Spinal cord (tissue), 10 donors: Measurements from ENCODE around the gene TAPBP. TPM values are rescaled to one million over a fixed set of nuclear protein-coding genes. Genes with fewer than 3 reads are reported as not detected.
A peak's percentile ranks its signal among the peaks of the same experiment; 100 is the strongest.

Experiments
- DNase-seq, 6 donors: peaks; one replicate each; pipeline versions ENCODE4 v3.0.0 to v3.0.0-alpha.2; 2013 to 2015; ENCODE audit warnings: low spot score in 6 of 6, low read depth in 4 of 6
- H3K27ac ChIP-seq: one replicate; pipeline ENCODE4 v1.5.1; 2013; ENCODE audit warnings: low read depth, low read length, control low read depth
- H3K27me3 ChIP-seq: one replicate; pipeline ENCODE4 v1.6.1; 2013; ENCODE audit warnings: low read length; ENCODE audit not compliant: control insufficient read depth, insufficient read depth
- H3K36me3 ChIP-seq: one replicate; pipeline ENCODE4 v1.6.1; 2013; ENCODE audit warnings: low read length; ENCODE audit not compliant: control insufficient read depth, insufficient read depth
- H3K4me1 ChIP-seq: one replicate; pipeline ENCODE4 v1.6.1; 2013; ENCODE audit warnings: low read length; ENCODE audit not compliant: control insufficient read depth, insufficient read depth
- H3K4me3 ChIP-seq: one replicate; pipeline ENCODE4 v1.5.1; 2013; ENCODE audit warnings: low read depth, low read length, control low read depth
- H3K9me3 ChIP-seq: one replicate; pipeline ENCODE4 v1.6.1; 2013; ENCODE audit warnings: low read length; ENCODE audit not compliant: control insufficient read depth, insufficient read depth
- WGBS: methylation state at CpG from one replicate; pipeline ENCODE4 v1.1.5; 2013; ENCODE audit warnings: missing lambda C conversion rate; ENCODE audit not compliant: insufficient coverage; 5-methylcytosine and 5-hydroxymethylcytosine counted together
- polyA plus RNA-seq, 2 donors: library from polyadenylated mRNA; unstranded; fragments of 120-200 nt; gene quantifications; one replicate each; pipeline ENCODE4 v1.2.1, GENCODE V29; 2013; ENCODE audit not compliant: insufficient read length in 2 of 2
- total RNA-seq, 2 donors: library from RNA; depleted of rRNA in 1 of 2; stranded (reverse); fragments of 120-200 nt in 1 of 2; fragments of >200 nt in 1 of 2; gene quantifications; one replicate each; pipeline versions ENCODE4 v1.2.3 to v1.2.4, GENCODE V29; 2013 to 2014
- donor health status: healthy.

Gene TAPBP
- total and polyA plus RNA-seq, 4 donors, result 41.3 to 49.2 (median 45.4) TPM

DNA sequence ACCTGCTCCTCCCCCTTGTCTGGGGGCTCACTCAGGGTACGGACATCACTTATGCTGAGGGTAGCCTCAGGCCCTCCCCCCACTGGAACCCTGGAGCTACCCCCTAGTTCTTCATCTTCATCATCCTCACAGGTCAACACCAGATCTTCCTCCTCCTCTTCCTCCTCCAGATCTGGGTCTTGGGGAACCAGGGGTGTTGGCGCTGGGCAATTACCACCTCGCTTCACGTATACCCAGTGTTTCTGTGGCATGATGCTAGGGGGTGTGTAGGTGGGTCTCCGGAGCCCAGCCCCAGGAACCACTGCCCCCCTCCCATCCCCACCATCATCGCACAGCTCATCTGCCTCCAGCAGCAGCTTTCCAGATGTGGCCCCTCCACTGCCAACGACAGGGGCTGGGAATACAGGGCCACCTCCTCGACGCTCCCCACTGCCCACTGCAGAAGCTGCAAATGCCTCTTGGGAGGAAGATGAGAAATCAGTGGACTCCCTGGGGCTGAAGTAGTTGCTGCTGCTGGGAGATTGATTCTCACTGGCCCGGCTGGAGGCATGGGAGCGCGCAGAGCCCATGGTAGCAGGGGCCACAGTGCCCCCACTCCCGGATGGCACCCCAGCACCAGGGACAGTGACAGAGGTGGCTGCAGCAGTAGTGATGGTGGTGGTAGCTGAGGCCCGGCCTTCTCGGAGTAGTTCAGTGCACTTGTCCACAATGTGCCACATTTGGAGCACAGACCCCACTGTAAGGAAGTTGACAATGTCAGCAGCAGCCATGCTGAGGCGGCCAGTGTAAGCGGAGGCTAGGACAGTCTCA is 2.1 kb upstream of the TAPBP start:
- 82% methylated on average over 12 of the region's 17 CpGs for WGBS
- Histone ChIP-seq H3K36me3 (peaks cover 47% of the 10 kb centered on the region), H3K27ac (no peak overlapping the region), H3K27me3 (no peaks in the 10 kb centered on the region), H3K4me3 (no peak overlapping the region), H3K4me1 (peaks cover 64% of the 10 kb centered on the region), H3K9me3 (no peaks in the 10 kb centered on the region)
- DNase-seq, result no peak

DNA sequence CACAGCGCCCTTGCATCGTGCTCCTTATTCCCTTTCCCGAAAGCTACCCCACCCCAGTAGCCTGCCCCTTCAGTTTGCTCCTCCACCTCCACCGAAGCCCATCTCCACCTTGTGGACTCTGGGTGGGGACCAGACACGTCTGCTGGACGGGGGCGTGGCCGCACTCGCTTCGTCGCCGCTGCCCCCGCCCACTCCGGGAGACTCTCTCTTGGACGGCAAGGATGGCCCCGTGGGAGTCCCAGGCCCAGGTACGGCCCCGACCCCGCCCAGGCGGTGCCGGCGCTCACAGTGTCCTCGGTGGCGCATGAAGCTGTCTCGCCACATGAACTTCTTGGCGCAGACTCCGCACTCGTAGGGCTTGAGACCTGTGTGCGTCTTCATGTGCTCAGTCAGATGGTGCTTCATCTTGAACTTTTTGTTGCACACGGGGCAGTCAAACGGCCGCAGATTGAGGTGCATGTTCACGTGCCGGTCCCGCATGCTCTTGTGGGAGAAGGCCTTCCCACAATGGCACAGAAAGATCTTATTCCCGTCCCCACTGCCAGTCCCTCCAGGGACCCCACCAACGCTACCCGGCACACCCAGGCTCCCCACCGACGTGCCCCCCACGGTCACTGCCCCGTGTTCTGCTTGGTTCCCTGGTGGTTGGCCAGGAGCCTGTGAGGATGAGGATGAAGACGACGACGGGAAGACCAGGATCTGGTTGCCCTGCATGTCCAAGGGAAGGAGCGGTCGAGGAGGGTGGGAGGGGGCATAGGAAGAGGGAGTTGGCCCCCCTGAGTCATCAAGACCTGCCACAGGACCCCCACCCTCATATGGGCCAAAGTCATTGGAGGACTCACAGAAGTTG is 1.3 kb upstream of the TAPBP start:
- H3K36me3 ChIP-seq, result peaks cover 40% of the 10 kb centered on the region
- H3K4me1 ChIP-seq, result peaks cover 56% of the 10 kb centered on the region
- no peaks in the 10 kb centered on the region for H3K27me3 ChIP-seq
- H3K9me3 ChIP-seq, result no peaks in the 10 kb centered on the region
- H3K27ac ChIP-seq, result peak overlapping the region; percentile 95
- H3K4me3 ChIP-seq, result peak overlapping the region; percentile 92
- WGBS, result 37% methylated on average over 41 of the region's 47 CpGs
- DNase-seq, result no peak

DNA sequence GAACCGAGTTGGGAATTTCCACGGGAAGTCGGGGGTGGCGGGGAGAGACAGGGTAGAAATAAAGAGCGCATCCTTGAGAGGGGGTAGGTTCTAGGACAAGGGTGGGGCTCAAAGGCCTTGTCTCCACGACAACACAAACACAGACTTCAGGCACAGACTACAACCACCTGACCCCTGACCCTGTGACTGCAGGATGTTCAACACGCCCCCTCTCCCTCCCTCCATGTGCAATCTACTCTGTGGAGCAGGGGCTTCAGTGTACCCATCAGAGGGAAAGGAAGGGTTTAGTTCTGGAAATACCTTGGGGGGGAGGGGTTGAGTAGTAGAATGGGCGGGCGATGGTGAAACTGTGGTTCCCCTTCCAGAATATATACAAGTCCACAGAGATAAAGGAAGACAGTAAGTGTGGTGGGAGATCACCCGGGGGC is 651 bp upstream of the TAPBP start:
- DNase-seq, result peak in 2 of 6 donors; percentile 31 to 73
- Histone ChIP-seq H3K9me3 (no peaks in the 10 kb centered on the region), H3K27me3 (no peaks in the 10 kb centered on the region), H3K4me3 (peak overlapping the region; percentile 92), H3K27ac (peak overlapping the region; percentile 95), H3K4me1 (peaks cover 56% of the 10 kb centered on the region), H3K36me3 (peaks cover 33% of the 10 kb centered on the region)
- 38% methylated on average over 1 of the region's 10 CpGs for WGBS

DNA sequence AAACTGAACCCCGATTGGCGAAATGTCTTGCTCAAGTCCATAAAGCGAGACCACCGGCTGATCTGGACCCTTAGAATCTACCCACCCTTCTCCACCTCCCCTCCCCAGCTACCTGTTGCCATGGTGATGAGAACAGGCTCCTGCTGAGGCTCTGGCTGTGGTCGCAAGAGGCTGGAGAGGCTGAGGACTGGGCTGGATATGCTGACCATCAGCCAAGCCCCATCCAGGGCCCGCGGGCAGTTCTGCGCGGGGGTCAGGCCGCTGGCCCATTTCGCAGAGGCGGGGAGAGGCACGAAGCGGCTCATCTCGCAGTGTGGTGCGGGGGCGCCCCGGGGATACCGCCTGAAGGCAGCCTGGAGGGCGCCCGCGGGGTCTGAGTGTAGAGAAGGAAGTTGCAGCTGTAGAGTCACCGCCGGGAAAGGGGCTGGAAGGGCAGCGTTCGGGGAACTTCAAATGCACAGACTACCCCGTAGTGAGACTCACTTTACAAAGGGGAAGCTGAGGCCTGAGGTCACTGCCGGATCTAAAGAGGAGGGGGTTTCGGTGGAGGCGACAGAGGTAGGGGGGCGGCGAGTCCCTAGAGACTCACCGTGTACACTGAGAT is 671 bp downstream of the TAPBP start:
- DNase-seq, result peak in 2 of 6 donors; percentile 78
- Histone ChIP-seq H3K9me3 (no peaks in the 10 kb centered on the region), H3K27me3 (no peaks in the 10 kb centered on the region), H3K27ac (peak overlapping the region; percentile 95), H3K4me1 (peaks cover 46% of the 10 kb centered on the region), H3K36me3 (peaks cover 24% of the 10 kb centered on the region), H3K4me3 (peak overlapping the region; percentile 92)
- WGBS, result under 1% methylated on average over 32 of the region's 33 CpGs

DNA sequence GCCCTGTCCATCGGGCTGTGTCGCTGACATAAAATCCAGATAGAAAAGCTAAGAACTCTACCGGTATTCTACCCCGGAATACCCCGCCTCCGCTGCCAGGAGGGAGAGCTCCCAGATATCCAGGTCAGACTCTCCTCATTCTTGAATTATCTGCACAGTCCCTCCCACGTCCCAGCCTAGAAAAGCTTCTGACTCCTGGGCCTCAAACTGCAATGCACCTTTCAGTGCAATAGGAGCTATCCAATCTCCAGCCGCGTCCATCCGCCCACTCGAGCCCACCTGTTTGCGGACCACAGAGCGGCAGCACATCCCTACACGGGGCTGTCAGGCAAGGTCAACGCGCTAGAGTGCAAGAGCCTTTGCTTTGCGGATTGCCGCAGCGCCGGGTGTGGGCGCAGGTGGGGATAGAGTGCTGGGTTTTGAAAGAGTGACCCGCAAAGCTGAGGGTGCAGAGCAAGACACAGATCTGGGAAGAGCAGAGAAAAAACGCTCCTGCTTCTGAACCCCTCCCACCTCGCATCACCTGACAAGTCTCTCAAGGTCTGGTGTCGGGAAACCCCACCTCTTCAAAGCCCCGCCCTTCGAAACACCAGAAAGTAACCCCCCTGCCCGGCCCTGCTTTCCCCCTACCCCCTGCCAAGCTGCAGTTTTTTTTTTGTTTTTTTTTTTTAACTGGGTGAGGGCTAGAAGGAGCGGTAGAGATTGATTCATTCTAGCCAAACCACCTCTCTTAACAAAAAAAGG is 1.3 kb downstream of the TAPBP start:
- no peaks in the 10 kb centered on the region for H3K9me3 ChIP-seq
- H3K4me1 ChIP-seq, result peaks cover 44% of the 10 kb centered on the region
- 8% methylated on average over 22 of the region's 29 CpGs for WGBS
- peaks cover 24% of the 10 kb centered on the region for H3K36me3 ChIP-seq
- DNase-seq, result peak in 2 of 6 donors; percentile 72 to 87
- H3K27me3 ChIP-seq, result no peaks in the 10 kb centered on the region
- peak overlapping the region; percentile 95 for H3K27ac ChIP-seq
- peak overlapping the region; percentile 92 for H3K4me3 ChIP-seq

DNA sequence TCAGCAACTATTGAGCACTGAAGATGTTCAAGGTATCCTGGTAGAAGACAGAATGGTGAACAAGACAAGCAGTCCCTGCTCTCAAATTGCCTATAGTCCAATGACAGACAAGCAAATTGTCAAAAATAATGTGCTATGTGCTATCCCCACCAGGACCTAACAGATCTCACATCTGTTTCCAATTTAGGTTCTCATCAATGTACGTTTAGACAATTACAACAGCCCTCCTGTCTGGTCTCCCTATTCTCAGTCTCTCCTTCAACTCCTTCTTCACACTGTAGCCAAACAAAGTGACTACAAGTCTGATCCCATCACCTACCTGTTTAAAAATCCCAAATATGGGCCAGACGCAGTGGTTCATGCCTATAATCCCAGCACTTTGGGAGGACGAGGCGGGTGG is 7.5 kb downstream of the TAPBP start:
- no peaks in the 10 kb centered on the region for H3K9me3 ChIP-seq
- DNase-seq, result no peak
- peaks cover 32% of the 10 kb centered on the region for H3K36me3 ChIP-seq
- no peak overlapping the region for H3K4me3 ChIP-seq
- H3K27ac ChIP-seq, result no peak overlapping the region
- H3K4me1 ChIP-seq, result no peaks in the 10 kb centered on the region
- WGBS, result 84% methylated on average over 4 of the region's 4 CpGs
- H3K27me3 ChIP-seq, result no peaks in the 10 kb centered on the region

DNA sequence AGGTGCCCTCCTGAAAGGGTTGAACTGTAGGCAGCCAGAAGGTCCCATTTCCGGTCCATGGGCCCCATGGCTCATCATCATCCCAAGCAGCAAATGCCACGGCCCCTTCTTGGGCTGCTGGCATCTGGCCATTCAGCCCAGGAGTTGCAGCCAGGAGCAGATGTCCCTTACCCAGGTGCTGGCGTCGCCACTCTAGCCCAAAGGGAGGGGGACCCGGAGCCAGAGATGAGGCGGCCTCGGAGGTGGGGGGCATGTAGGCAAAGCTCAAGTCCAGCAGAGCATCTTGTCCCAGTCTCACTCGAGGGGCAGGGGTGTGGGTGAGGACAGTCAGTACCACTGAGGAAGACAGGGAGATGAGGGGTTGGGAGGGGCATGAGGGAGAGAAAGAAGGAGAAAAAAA is 8.8 kb downstream of the TAPBP start:
- Histone ChIP-seq H3K4me3 (no peak overlapping the region), H3K27ac (no peak overlapping the region), H3K27me3 (no peaks in the 10 kb centered on the region), H3K36me3 (peaks cover 28% of the 10 kb centered on the region), H3K9me3 (no peaks in the 10 kb centered on the region), H3K4me1 (peaks cover 10% of the 10 kb centered on the region)
- DNase-seq, result no peak
- 86% methylated on average over 8 of the region's 8 CpGs for WGBS

DNA sequence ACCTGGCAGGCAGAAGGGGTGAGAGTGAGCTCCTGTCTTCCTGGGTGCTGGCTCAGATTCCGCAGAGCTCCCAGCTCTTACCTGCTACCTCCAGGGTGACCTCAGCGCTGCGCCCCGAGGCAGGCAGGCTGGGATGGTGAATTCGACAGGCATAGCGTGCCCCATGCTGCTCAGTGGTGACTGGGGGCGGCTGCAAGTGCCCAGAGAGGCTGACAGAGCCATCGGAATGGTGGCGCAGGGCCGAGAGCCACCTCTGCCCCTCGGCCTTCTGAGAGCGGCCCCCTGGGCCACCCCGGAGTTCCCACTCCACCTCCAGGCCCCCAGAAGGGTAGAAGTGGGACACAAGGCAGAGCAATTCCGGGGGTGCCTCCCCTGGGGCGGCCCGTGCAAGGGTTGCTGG is 9.7 kb downstream of the TAPBP start:
- Histone ChIP-seq H3K36me3 (peaks cover 28% of the 10 kb centered on the region), H3K4me3 (no peak overlapping the region), H3K4me1 (peaks cover 17% of the 10 kb centered on the region), H3K27ac (no peak overlapping the region), H3K27me3 (no peaks in the 10 kb centered on the region), H3K9me3 (no peaks in the 10 kb centered on the region)
- DNase-seq, result no peak
- 90% methylated on average over 11 of the region's 16 CpGs for WGBS

DNA sequence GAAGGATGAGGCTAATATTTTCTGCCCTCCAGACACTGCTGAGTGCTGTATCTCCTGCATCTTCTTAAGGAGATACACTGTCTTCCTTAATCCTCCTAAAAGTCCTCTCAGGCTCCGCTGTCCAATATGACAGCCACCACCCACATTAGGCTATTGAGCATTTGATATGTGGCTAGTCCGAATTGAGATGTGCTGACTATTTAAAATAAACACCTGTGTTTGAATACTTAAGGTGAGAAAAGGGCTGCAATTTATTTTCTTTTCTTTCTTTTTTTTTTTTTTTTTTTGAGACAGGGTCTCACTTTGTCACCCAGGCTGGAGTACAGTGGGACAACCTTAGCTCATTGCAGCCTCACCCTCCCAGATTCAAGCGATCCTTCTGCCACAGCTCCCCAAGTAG is 12.0 kb downstream of the TAPBP start:
- WGBS, result no CpG with 5 or more reads among the region's 3 CpGs
- Histone ChIP-seq H3K4me1 (peaks cover 31% of the 10 kb centered on the region), H3K4me3 (no peak overlapping the region), H3K27me3 (no peaks in the 10 kb centered on the region), H3K36me3 (peaks cover 32% of the 10 kb centered on the region), H3K27ac (no peak overlapping the region), H3K9me3 (no peaks in the 10 kb centered on the region)
- DNase-seq, result no peak
